Measurements from ENCODE around the gene TSPYL1.
"Not testable (repeated sequence)": the region's sequence is repeated elsewhere in the genome, so short reads cannot be mapped to it uniquely, and the experiment has no call there.

Gene TSPYL1

DNA sequence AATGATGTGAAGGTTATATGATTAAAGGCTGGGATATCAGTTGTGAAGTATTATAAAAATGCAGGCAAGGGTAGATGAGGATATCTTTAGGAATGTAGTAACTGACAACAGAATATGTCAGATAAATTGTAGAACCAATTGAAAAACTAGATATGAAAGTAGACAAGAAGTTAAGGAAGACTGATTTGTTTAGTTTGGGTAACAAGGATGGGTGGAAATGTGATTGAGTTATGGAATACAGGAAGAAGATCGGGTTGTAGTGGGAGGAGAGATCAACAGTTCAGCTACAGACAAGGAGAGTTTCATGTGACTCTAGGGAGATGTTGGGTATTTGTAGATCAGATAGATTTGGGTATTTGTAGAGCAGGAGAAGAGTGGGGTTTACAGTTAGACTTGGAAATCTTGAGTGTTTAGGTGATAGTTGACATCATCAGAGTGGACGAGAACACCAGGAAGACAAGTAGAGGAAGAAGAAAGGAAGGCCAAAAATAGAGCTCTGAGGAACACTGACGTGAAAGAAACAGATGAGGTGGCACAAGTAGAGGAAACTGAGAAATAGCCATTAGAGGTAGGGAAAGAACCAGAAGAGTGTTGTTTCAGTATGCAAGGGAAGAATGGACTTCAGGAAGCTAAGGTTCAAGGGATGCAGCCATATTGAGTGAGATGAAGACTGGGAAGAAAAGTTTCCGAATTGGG, 12.1 kb upstream of the TSPYL1 start:
- no peak overlapping the region for H3K4me3 ChIP-seq (replicated peaks; ENCODE audit: low read depth, low read length)
- H3K36me3 ChIP-seq (ENCODE audit: control insufficient read depth, insufficient read depth, low read length), result no peaks in the 10 kb centered on the region
- no peak for DNase-seq (ENCODE audit: extremely low read depth, insufficient read length)
- TF ChIP-seq CTCF (IDR thresholded peaks at IDR 0.05; ENCODE audit: insufficient read depth, low read length, poor library complexity, severe bottlenecking), result no peak
- H3K27me3 ChIP-seq (replicated peaks; ENCODE audit: control insufficient read depth, insufficient read depth, low read length), result no peaks in the 10 kb centered on the region

DNA sequence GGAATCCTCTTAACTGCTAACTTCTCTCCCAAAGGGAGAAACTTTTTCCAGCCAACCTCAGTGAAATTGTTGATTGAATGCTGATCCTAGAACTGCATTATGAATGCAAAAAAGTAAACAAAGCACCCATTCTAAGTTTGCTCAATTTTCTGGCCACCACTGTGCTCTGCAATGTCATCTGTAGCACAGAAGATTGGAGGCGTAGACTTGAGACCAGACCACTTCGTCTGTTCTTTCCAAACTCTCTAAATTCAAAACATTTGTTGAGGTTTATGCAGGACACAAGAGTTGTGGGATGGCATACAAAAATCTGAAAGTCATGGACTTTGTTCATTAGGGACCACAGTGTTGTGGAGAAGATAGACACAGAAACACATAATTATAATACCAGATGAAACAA, 11.1 kb upstream of the TSPYL1 start:
- no peak overlapping the region for H3K4me3 ChIP-seq (replicated peaks; ENCODE audit: low read depth, low read length)
- H3K27me3 ChIP-seq (replicated peaks; ENCODE audit: control insufficient read depth, insufficient read depth, low read length), result no peaks in the 10 kb centered on the region
- TF ChIP-seq CTCF (IDR thresholded peaks at IDR 0.05; ENCODE audit: insufficient read depth, low read length, poor library complexity, severe bottlenecking), result no peak
- DNase-seq (ENCODE audit: extremely low read depth, insufficient read length), result no peak
- H3K36me3 ChIP-seq (ENCODE audit: control insufficient read depth, insufficient read depth, low read length), result no peaks in the 10 kb centered on the region

DNA sequence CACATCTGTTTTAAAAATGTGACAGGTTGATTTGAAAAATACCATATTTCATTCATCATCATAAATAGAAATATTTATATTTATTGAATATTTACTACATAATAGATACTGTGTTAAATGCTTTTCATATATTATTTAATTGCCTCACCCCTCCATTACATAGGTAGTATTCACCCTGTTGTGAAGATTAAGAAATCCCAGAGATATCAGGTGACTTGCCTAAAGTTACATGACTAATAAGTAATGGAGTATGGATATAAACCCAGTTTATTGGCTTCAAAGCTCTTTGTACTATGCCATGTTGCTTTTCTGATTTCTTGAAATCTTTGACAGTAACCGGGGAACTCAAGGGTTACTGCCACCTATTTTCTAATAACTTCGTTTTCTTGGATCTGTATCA, 10.1 kb upstream of the TSPYL1 start:
- no peak for TF ChIP-seq CTCF (IDR thresholded peaks at IDR 0.05; ENCODE audit: insufficient read depth, low read length, poor library complexity, severe bottlenecking)
- no peak overlapping the region for H3K4me3 ChIP-seq (replicated peaks; ENCODE audit: low read depth, low read length)
- H3K27me3 ChIP-seq (replicated peaks; ENCODE audit: control insufficient read depth, insufficient read depth, low read length), result no peaks in the 10 kb centered on the region
- H3K36me3 ChIP-seq (ENCODE audit: control insufficient read depth, insufficient read depth, low read length), result no peaks in the 10 kb centered on the region
- DNase-seq (ENCODE audit: extremely low read depth, insufficient read length), result no peak

GRCh38 chr6:116287689-116288282, 8.1 kb upstream of the TSPYL1 start:
- Histone ChIP-seq H3K4me3 (replicated peaks; ENCODE audit: low read depth, low read length) (no peak overlapping the region), H3K27me3 (replicated peaks; ENCODE audit: control insufficient read depth, insufficient read depth, low read length) (no peaks in the 10 kb centered on the region), H3K36me3 (ENCODE audit: control insufficient read depth, insufficient read depth, low read length) (no peaks in the 10 kb centered on the region)
- no peak for DNase-seq (ENCODE audit: extremely low read depth, insufficient read length)
- TF ChIP-seq CTCF (IDR thresholded peaks at IDR 0.05; ENCODE audit: insufficient read depth, low read length, poor library complexity, severe bottlenecking), result peak; percentile 72

- H3K36me3 ChIP-seq (ENCODE audit: control insufficient read depth, insufficient read depth, low read length), result no peaks in the 10 kb centered on the region
- no peaks in the 10 kb centered on the region for H3K27me3 ChIP-seq (replicated peaks; ENCODE audit: control insufficient read depth, insufficient read depth, low read length)
- no peak for DNase-seq (ENCODE audit: extremely low read depth, insufficient read length)
- H3K4me3 ChIP-seq (replicated peaks; ENCODE audit: low read depth, low read length), result no peak overlapping the region
- no peak for TF ChIP-seq CTCF (IDR thresholded peaks at IDR 0.05; ENCODE audit: insufficient read depth, low read length, poor library complexity, severe bottlenecking)
These were observed 7.1 kb upstream of the TSPYL1 start for GRCh38 chr6:116286773-116287358.

- not testable (repeated sequence) for H3K36me3 ChIP-seq (ENCODE audit: control insufficient read depth, insufficient read depth, low read length); H3K4me3 ChIP-seq (replicated peaks; ENCODE audit: low read depth, low read length); DNase-seq (ENCODE audit: extremely low read depth, insufficient read length); H3K27me3 ChIP-seq (replicated peaks; ENCODE audit: control insufficient read depth, insufficient read depth, low read length)
These were observed 5.3 kb upstream of the TSPYL1 start for GRCh38 chr6:116284984-116285383.
